GM23248 (cell line): ENCODE results near the gene ARRDC1.

Experiments
- EZH2 ChIP-seq: fragments of 200-600 bp; sonication (generic); IDR thresholded peaks from 2 replicates; pipeline ENCODE4 v1.6.1; 2018; ENCODE audit warnings: antibody characterized with exemption, mild to moderate bottlenecking; ENCODE audit not compliant: insufficient read depth, poor library complexity, severe bottlenecking
- EZH2phosphoT487 ChIP-seq: fragments of 200-600 bp; sonication (generic); IDR thresholded peaks from 2 replicates; pipeline ENCODE4 v1.6.1; 2018; ENCODE audit warnings: antibody characterized with exemption, moderate library complexity, mild to moderate bottlenecking, low read depth; ENCODE audit not compliant: insufficient read depth

DNA sequence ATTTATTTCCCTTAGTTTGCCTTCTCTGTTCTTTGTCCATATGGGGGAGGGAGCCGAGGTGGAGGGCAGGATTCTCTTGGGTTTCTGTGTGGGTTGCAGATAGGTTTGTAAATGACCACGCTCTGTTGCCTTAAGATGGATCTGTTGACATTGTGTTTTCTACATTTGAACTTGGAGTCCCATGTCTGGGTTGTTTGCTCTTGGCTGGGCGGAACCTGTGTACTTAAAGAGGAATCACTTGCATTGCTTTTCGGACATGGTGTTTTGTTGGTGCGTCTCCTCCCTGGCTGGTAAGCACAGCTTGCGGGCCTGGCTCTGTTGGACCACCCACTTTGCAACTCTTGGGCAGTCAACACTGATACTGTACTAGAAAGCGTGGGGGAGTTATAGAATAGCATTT lies 59.2 kb downstream of the ARRDC1 start:
- TF ChIP-seq EZH2 (no peak), EZH2phosphoT487 (no peak)
